RWPE1 (cell line): ENCODE results near the gene SLC35C1.
A peak's percentile ranks its signal among the peaks of the same experiment; 100 is the strongest.
"Not testable (repeated sequence)": the region's sequence is repeated elsewhere in the genome, so short reads cannot be mapped to it uniquely, and the experiment has no call there.

Source experiments
- CTCF ChIA-PET: fragments of 350-600 bp; sonication (Branson Sonifier 250); formaldehyde crosslinking; extraction: SDS; loops from one replicate; lab custom pipeline; 2021; lab: Yijun Ruan, JAX
- POLR2A ChIA-PET: fragments of 400-600 bp; formaldehyde crosslinking; extraction: SDS; loops from one replicate; lab custom pipeline; 2020; ENCODE audit warnings: antibody characterized with exemption; ENCODE audit not compliant: low non-redundant PET; lab: Yijun Ruan, JAX
- DNase-seq: peaks from one replicate; pipeline ENCODE4 v3.0.0; 2012; ENCODE audit warnings: low spot score
- H3K27ac ChIP-seq: fragments of 450-650 bp; 2 replicates; pipeline ENCODE4 v1.5.1; 2017
- CTCF ChIP-seq: fragments of 450-650 bp; conservative IDR thresholded peaks from 2 replicates; pipeline ENCODE4 v1.5.1; 2017; ENCODE audit warnings: low read depth, mild to moderate bottlenecking

The SLC35C1 gene

GRCh38 chr11:45839204-45839603 lies 34.3 kb downstream of the SLC35C1 start:
- no peak overlapping the region for H3K27ac ChIP-seq
- CTCF ChIA-PET, result interaction anchor here (0.6 to 0.7 kb wide), 3 partner anchors 729 to 1499 kb away, joined by 3 read pairs; no protein-coding TSS in a partner anchor
- no peak for TF ChIP-seq CTCF
- no peak for DNase-seq
- POLR2A ChIA-PET, result no interaction called here

GRCh38 chr11:45840251-45840650 lies 35.3 kb downstream of the SLC35C1 start:
- H3K27ac ChIP-seq, POLR2A ChIA-PET, CTCF ChIA-PET, DNase-seq: not testable (repeated sequence)

GRCh38 chr11:45843158-45843924 lies 38.4 kb downstream of the SLC35C1 start:
- no peak overlapping the region for H3K27ac ChIP-seq
- ChIA-PET POLR2A (no interaction called here), CTCF (interaction anchor here (0.7 to 1.5 kb wide), 3 partner anchors 43 to 163 kb away, joined by 3 to 4 read pairs (median 3); no protein-coding TSS in a partner anchor)
- TF ChIP-seq CTCF, result peak; percentile 96
- DNase-seq, result peak; percentile 87

- POLR2A ChIA-PET, result no interaction called here
- no peak for DNase-seq
- CTCF ChIA-PET, result interaction anchor here (0.6 kb wide), 1 partner anchor 28 kb away, joined by 7 read pairs; no protein-coding TSS in a partner anchor
- no peak for TF ChIP-seq CTCF
- no peak overlapping the region for H3K27ac ChIP-seq
These were observed 40.1 kb downstream of the SLC35C1 start for GRCh38 chr11:45844822-45845578.

- H3K27ac ChIP-seq, result no peak overlapping the region
- CTCF ChIA-PET, result no interaction called here
- POLR2A ChIA-PET, result interaction anchor here (0.7 kb wide), 1 partner anchor 74 kb away, joined by 3 read pairs; no protein-coding TSS in a partner anchor
- TF ChIP-seq CTCF, result no peak
- no peak for DNase-seq
These were observed 41.3 kb downstream of the SLC35C1 start for GRCh38 chr11:45846174-45846675.

- H3K27ac ChIP-seq, result peak within 1 kb of the TSS; percentile 77
- peak; percentile 98 for DNase-seq
- ChIA-PET POLR2A (interaction anchor here (0.7 kb wide), 1 partner anchor 73 kb away, joined by 3 read pairs; no protein-coding TSS in a partner anchor), CTCF (interaction anchor here (0.5 to 0.8 kb wide), 2 partner anchors 24 to 87 kb away, joined by 3 read pairs; no protein-coding TSS in a partner anchor)
- no peak for TF ChIP-seq CTCF
These were observed 42.3 kb downstream of the SLC35C1 start, which contains the start of gene CRY2 for GRCh38 chr11:45846974-45847910. CRY2 (plus strand) TSS chr11:45847475; CDS start chr11:45847491, 16 bp downstream.
